Activated T-helper 1 cell treated with anti-CD3 and anti-CD28 coated beads, Interleukin-2, amount 50 U/mL, for 16 hours (primary cell): Measurements from ENCODE around the gene ZNF41.
"Not testable (repeated sequence)": the region's sequence is repeated elsewhere in the genome, so short reads cannot be mapped to it uniquely, and the experiment has no call there.

ENCODE experiments used
- DNase-seq, 2 donors: peaks; one replicate each; pipeline ENCODE4 v3.0.0-alpha.2; 2020; ENCODE audit warnings: low read depth in 1 of 2, low spot score in 1 of 2

Gene ZNF41

GRCh38 chrX:47492133-47492532, 9.1 kb upstream of the ZNF41 start:
- not testable (repeated sequence) for DNase-seq

- DNase-seq, result no peak
These were observed 6.7 kb upstream of the ZNF41 start for GRCh38 chrX:47489507-47490275.

- no peak for DNase-seq
These were observed 1.9 kb upstream of the ZNF41 start for GRCh38 chrX:47484885-47485284.

GRCh38 chrX:47483306-47484268, 565 bp upstream of the ZNF41 start:
- no peak for DNase-seq

- no peak for DNase-seq
These were observed 934 bp downstream of the ZNF41 start for GRCh38 chrX:47482065-47482511.

GRCh38 chrX:47481160-47481559, 1.9 kb downstream of the ZNF41 start:
- DNase-seq, result no peak

- DNase-seq, result no peak
These were observed 2.4 kb downstream of the ZNF41 start for GRCh38 chrX:47480576-47480975.

- DNase-seq, result no peak
These were observed 7.5 kb downstream of the ZNF41 start for GRCh38 chrX:47475476-47475875.

GRCh38 chrX:47467106-47467505, 15.9 kb downstream of the ZNF41 start:
- no peak for DNase-seq

GRCh38 chrX:47460561-47460960, 22.5 kb downstream of the ZNF41 start:
- no peak for DNase-seq

GRCh38 chrX:47458528-47458927, 24.5 kb downstream of the ZNF41 start:
- no peak for DNase-seq

GRCh38 chrX:47456080-47456479, 26.9 kb downstream of the ZNF41 start:
- DNase-seq, result no peak

GRCh38 chrX:47452112-47452511, 30.9 kb downstream of the ZNF41 start:
- DNase-seq, result no peak

GRCh38 chrX:47448165-47448806, 34.7 kb downstream of the ZNF41 start:
- DNase-seq, result no peak

- no peak for DNase-seq
These were observed 35.4 kb downstream of the ZNF41 start for GRCh38 chrX:47447607-47448006.

GRCh38 chrX:47446971-47447370, 36.1 kb downstream of the ZNF41 start:
- DNase-seq, result no peak

- DNase-seq, result no peak
These were observed 36.6 kb downstream of the ZNF41 start for GRCh38 chrX:47446431-47446830.

GRCh38 chrX:47430925-47431324, 52.1 kb downstream of the ZNF41 start:
- DNase-seq, result no peak

- no peak for DNase-seq
These were observed 60.6 kb downstream of the ZNF41 start for GRCh38 chrX:47422444-47422843.

GRCh38 chrX:47420962-47421361, 62.1 kb downstream of the ZNF41 start:
- no peak for DNase-seq

- DNase-seq, result no peak
These were observed 62.8 kb downstream of the ZNF41 start for GRCh38 chrX:47420265-47420664.

- no peak for DNase-seq
These were observed 69.8 kb downstream of the ZNF41 start for GRCh38 chrX:47413179-47413594.
